Lung (tissue), 12 donors: Measurements from ENCODE around the gene HTRA3. TPM values are rescaled to one million over a fixed set of nuclear protein-coding genes. Genes with fewer than 3 reads are reported as not detected.
"Not testable (repeated sequence)": the region's sequence is repeated elsewhere in the genome, so short reads cannot be mapped to it uniquely, and the experiment has no call there.

Source experiments
- ATAC-seq: fragments of 200-7000 bp; cut with Tn5 transposase; one replicate; pipeline ENCODE4 v1.9.1; 2020; ENCODE audit warnings: moderate number of reproducible peaks; ENCODE audit not compliant: insufficient read depth, low FRiP score
- DNase-seq, 3 donors: peaks; one replicate each; pipeline ENCODE4 v3.0.0-alpha.2; 2013 to 2017
- H3K27ac ChIP-seq, 2 donors: one replicate each; pipeline ENCODE4 v1.5.1; 2013; ENCODE audit warnings: mild to moderate bottlenecking in 2 of 2, moderate library complexity in 2 of 2, control low read depth in 1 of 2, inconsistent platforms in 1 of 2, low read depth in 1 of 2, low read length in 1 of 2
- H3K27me3 ChIP-seq, 3 donors: one replicate each; pipeline ENCODE4 v1.5.1; 2013; ENCODE audit warnings: low read length in 2 of 3; ENCODE audit not compliant: control insufficient read depth in 3 of 3, insufficient read depth in 3 of 3
- H3K36me3 ChIP-seq, 4 donors: one replicate each; pipeline ENCODE4 v1.5.1; 2013; ENCODE audit warnings: low read length in 4 of 4, mild to moderate bottlenecking in 1 of 4, moderate library complexity in 1 of 4; ENCODE audit not compliant: control insufficient read depth in 4 of 4, insufficient read depth in 4 of 4
- H3K4me1 ChIP-seq, 5 donors: one replicate each; pipeline ENCODE4 v1.5.1; 2013; ENCODE audit warnings: low read length in 5 of 5, mild to moderate bottlenecking in 2 of 5, moderate library complexity in 1 of 5; ENCODE audit not compliant: control insufficient read depth in 5 of 5, insufficient read depth in 5 of 5
- H3K4me3 ChIP-seq: one replicate; pipeline ENCODE4 v1.5.1; 2013; ENCODE audit warnings: mild to moderate bottlenecking, control low read depth, moderate library complexity
- H3K9ac ChIP-seq, 2 donors: one replicate each; pipeline ENCODE4 v1.5.1; 2013; ENCODE audit warnings: low read length in 2 of 2, control low read depth in 1 of 2; ENCODE audit not compliant: insufficient read depth in 1 of 2
- H3K9me3 ChIP-seq, 4 donors: one replicate each; pipeline ENCODE4 v1.5.1; 2013; ENCODE audit warnings: low read length in 3 of 4, mild to moderate bottlenecking in 1 of 4, moderate library complexity in 1 of 4; ENCODE audit not compliant: control insufficient read depth in 4 of 4, insufficient read depth in 3 of 4
- WGBS, 2 donors: extraction: QIAGEN DNeasy Blood & Tissue Kit; methylation state at CpG; one replicate each; pipeline ENCODE4 v1.1.7; 2013; 5-methylcytosine and 5-hydroxymethylcytosine counted together
- polyA plus RNA-seq, 2 donors: library from polyadenylated mRNA; stranded (reverse); fragments of 200-250 nt; gene quantifications; one replicate each; pipeline ENCODE4 v1.2.1, GENCODE V29; 2013
- total RNA-seq, 2 donors: library from RNA; depleted of rRNA in 1 of 2; stranded (reverse); fragments of >200 nt in 1 of 2; gene quantifications; one replicate each; pipeline ENCODE4 v1.2.1, GENCODE V29; 2014 to 2021
- TF ChIP-seq, protein P1 (sequence below): IDR thresholded peaks from 2 replicates; pipeline ENCODE4 v1.5.1; 2012; ENCODE audit warnings: mild to moderate bottlenecking; ENCODE audit errors: control extremely low read depth, extremely low read depth
- donor health status: control.
- donor health status: control.
- donor health status: Bipolar disorder and iron deficiency.
- donor health status: healthy.
- donor health status: DM: yes; HTN: yes; CAD: no.

Gene HTRA3
- total and polyA plus RNA-seq, 4 donors, result 9.5 to 23.5 (median 17.8) TPM

DNA sequence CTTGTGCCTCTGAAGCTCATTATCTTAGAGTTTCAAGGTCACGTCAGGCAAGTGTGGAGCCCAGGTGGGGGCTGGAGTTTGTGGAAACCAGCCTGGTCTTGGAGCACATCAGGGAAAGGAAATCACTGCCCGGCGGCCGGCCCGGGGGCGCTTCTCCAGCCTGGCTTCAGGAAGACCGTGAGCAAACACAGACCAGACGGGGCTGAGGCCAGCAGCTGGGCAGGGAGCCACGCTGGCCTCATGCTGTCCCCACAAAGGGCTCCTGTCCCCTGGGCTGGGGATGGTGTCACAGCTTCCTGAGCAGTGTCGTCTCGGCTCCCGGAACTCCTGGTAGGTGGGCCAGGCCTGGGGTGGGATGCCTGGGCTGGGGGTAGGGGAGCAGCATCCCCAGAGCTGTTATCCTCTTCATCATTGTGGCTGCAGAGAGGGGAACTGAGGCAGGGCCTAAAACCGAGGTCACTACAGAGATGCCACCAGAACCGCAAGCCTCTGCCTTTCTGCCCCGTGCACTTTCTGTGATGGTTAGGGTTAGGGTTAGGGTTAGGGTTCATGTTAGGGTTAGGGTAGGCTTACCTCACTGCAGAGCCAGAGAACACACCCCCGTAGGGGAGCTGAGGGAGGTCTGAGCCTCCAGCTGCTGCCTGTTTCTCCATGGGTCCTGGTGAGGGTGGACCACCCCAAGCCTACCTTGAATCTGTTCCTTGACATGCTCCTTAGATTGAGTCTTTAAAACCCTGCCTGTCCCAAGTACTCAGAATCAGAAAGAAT lies 77.5 kb downstream of the HTRA3 start:
- TF ChIP-seq, protein P1, sequence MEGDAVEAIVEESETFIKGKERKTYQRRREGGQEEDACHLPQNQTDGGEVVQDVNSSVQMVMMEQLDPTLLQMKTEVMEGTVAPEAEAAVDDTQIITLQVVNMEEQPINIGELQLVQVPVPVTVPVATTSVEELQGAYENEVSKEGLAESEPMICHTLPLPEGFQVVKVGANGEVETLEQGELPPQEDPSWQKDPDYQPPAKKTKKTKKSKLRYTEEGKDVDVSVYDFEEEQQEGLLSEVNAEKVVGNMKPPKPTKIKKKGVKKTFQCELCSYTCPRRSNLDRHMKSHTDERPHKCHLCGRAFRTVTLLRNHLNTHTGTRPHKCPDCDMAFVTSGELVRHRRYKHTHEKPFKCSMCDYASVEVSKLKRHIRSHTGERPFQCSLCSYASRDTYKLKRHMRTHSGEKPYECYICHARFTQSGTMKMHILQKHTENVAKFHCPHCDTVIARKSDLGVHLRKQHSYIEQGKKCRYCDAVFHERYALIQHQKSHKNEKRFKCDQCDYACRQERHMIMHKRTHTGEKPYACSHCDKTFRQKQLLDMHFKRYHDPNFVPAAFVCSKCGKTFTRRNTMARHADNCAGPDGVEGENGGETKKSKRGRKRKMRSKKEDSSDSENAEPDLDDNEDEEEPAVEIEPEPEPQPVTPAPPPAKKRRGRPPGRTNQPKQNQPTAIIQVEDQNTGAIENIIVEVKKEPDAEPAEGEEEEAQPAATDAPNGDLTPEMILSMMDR, result no peak
- 63 to 72% methylated on average over 16 of the region's 16 CpGs for WGBS, 2 donors
- Histone ChIP-seq H3K27me3 (no peaks in the 10 kb centered on the region), H3K4me3 (no peak overlapping the region), H3K9ac (no peak overlapping the region), H3K4me1 (peaks cover 0 to 18% (median 7%) of the 10 kb centered on the region in 5 donors), H3K9me3 (no peaks in the 10 kb centered on the region), H3K27ac (peak overlapping the region in 1 of 2 donors; percentile 9), H3K36me3 (no peaks in the 10 kb centered on the region)
- DNase-seq, result peak in 1 of 3 donors; percentile 22
- no peak for ATAC-seq

DNA sequence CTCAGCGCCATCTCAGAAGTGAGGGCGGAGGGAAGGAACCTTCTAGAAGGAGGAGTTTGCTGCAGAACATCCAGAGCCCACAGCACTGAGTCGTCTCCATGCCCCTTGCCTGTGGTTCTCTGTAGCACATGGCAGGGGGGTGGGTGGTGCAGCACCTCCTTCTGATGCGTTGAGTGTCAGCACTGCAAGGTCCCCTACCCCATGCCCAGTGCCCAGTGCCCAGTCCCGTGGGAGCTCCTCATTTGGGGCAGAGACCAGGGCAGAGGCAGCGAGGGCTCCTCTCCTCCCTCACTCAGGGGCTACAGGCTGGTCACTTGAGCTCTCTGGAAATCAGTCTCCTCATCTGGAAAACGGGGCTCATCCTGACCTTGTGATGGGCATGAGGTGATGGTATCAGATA lies 78.1 kb downstream of the HTRA3 start:
- ATAC-seq (no peak), DNase-seq (no peak)
- H3K4me1 ChIP-seq, result peaks cover 0 to 24% (median 8%) of the 10 kb centered on the region in 5 donors
- WGBS, 2 donors, result 81 to 87% methylated on average over 7 of the region's 7 CpGs
- H3K4me3 ChIP-seq, result no peak overlapping the region
- no peak overlapping the region for H3K9ac ChIP-seq
- no peaks in the 10 kb centered on the region for H3K9me3 ChIP-seq
- H3K36me3 ChIP-seq, result no peaks in the 10 kb centered on the region
- H3K27ac ChIP-seq, result no peak overlapping the region
- TF ChIP-seq, protein P1, result no peak
- no peaks in the 10 kb centered on the region for H3K27me3 ChIP-seq

DNA sequence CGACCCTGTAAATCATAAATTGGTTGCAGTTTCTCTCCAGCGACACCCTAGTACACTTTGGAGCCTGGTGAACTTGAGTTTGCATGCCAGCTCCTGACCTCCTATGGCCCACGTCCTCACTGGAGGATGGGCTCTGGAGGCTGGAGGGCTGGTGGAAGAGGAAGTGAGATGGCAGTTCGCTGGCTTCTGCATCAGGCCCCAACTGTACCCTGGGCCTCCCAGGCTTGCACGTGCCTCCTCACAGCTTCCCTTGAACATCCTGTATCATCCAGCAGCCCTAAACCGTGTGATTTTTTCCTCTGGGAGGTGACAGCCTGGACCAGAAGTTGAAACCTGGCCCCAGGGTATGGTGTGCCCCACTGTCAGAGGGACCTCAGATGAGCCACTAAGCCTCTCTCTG lies 78.5 kb downstream of the HTRA3 start:
- DNase-seq, result no peak

DNA sequence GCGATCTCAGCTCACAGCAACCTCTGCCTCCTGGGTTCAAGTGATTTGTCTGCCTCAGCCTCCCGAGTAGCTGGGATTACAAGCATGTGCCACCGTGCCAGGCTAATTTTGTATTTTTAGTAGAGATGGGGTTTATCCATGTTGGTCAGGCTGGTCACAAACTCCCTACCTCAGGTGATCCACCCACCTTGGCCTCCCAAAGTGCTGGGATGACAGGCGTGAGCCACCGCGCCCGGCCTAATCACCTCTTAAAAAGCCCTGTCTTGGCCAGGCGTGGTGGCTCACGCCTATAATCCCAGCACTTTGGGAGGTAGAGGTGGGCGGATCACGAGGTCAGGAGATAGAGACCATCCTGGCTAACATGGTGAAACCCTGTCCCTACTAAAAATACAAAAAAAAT lies 79.7 kb downstream of the HTRA3 start:
- H3K4me1 ChIP-seq, result peaks cover 0 to 21% (median 10%) of the 10 kb centered on the region in 5 donors
- H3K9me3 ChIP-seq, H3K27me3 ChIP-seq, ATAC-seq, H3K9ac ChIP-seq, DNase-seq, H3K27ac ChIP-seq, H3K36me3 ChIP-seq, H3K4me3 ChIP-seq: not testable (repeated sequence)
- 93 to 94% methylated on average over 11 of the region's 11 CpGs for WGBS, 2 donors

More for the DNA sequence above, 78.5 kb downstream of the HTRA3 start:
- peaks cover 0 to 28% (median 10%) of the 10 kb centered on the region in 5 donors for H3K4me1 ChIP-seq
- H3K36me3 ChIP-seq, result no peaks in the 10 kb centered on the region
- TF ChIP-seq, protein P1, result no peak
- H3K4me3 ChIP-seq, result no peak overlapping the region
- WGBS, 2 donors, result 45 to 54% methylated on average over 6 of the region's 6 CpGs
- ATAC-seq, result no peak
- H3K27ac ChIP-seq, result no peak overlapping the region
- no peak overlapping the region for H3K9ac ChIP-seq
- H3K9me3 ChIP-seq, result no peaks in the 10 kb centered on the region
- H3K27me3 ChIP-seq, result no peaks in the 10 kb centered on the region
